Lower leg skin (tissue), 3 donors: Measurements from ENCODE around the gene SH2D2A.

Source experiments
- POLR2A ChIP-seq, 2 donors: fragments of 450-650 bp; IDR thresholded peaks; one replicate each; pipeline ENCODE4 v1.6.1; 2016 to 2017; ENCODE audit warnings: antibody characterized with exemption in 2 of 2, mild to moderate bottlenecking in 1 of 2, moderate library complexity in 1 of 2
- TF ChIP-seq, protein P1 (sequence below), 3 donors: fragments of 450-650 bp; IDR thresholded peaks; one replicate each; pipeline ENCODE4 v1.5.1; 2016; ENCODE audit warnings: antibody characterized with exemption in 3 of 3, mild to moderate bottlenecking in 3 of 3, moderate library complexity in 2 of 3

GRCh38 chr1:156828400-156829124 is 11.9 kb upstream of the SH2D2A start:
- TF ChIP-seq, protein P1, sequence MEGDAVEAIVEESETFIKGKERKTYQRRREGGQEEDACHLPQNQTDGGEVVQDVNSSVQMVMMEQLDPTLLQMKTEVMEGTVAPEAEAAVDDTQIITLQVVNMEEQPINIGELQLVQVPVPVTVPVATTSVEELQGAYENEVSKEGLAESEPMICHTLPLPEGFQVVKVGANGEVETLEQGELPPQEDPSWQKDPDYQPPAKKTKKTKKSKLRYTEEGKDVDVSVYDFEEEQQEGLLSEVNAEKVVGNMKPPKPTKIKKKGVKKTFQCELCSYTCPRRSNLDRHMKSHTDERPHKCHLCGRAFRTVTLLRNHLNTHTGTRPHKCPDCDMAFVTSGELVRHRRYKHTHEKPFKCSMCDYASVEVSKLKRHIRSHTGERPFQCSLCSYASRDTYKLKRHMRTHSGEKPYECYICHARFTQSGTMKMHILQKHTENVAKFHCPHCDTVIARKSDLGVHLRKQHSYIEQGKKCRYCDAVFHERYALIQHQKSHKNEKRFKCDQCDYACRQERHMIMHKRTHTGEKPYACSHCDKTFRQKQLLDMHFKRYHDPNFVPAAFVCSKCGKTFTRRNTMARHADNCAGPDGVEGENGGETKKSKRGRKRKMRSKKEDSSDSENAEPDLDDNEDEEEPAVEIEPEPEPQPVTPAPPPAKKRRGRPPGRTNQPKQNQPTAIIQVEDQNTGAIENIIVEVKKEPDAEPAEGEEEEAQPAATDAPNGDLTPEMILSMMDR (IDR thresholded peaks at IDR 0.05): no peak
- TF ChIP-seq POLR2A (IDR thresholded peaks at IDR 0.05): no peak
